GM21723 (cell line): ENCODE data around the gene BAG1.
A peak's percentile ranks its signal among the peaks of the same experiment; 100 is the strongest.

Experiments
- ATAC-seq: cut with Tn5 transposase; IDR thresholded peaks from one replicate; pipeline ENCODE4 v1.9.1; 2021; ENCODE audit warnings: mild to moderate bottlenecking, moderate library complexity; ENCODE audit not compliant: unreplicated experiment

Gene BAG1

GRCh38 chr9:33220681-33221567 lies 43.6 kb downstream of the BAG1 start:
- no peak for ATAC-seq

- no peak for ATAC-seq
Measured at GRCh38 chr9:33211695-33212393, 52.7 kb downstream of the BAG1 start.

DNA sequence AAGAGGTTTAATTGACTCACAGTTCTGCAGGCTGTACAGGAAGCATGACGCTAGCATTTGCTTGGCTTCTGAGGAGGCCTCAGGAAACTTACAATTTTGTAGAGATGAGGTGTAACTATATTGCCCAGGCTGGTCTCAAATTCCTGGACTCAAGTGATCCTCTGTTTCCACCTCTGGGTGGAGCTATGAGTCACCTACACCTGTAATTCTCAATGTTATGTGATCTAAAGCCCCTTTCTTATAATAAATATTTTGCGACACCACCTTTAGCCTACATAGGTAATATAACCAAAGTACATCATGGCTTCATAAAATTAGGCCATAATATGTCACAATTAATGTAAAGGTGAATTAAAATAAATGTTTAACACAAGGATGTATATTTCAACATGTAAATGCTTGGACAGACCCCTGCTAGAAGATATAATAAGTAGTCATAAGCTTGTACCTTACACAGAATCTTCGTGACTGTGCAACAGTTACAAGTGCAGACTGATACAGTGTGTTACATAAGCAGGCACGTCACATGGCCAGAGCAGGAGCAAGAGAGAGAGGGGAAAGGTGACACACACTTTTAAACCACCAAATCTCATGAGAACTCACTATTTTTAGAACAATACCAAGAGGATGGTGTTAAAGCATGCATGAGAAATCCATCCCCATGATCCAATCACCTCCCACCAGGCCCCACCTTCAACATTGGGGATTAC lies 54.3 kb downstream of the BAG1 start:
- ATAC-seq: no peak

- no peak for ATAC-seq
Measured at GRCh38 chr9:33209394-33209793, 55.1 kb downstream of the BAG1 start.

DNA sequence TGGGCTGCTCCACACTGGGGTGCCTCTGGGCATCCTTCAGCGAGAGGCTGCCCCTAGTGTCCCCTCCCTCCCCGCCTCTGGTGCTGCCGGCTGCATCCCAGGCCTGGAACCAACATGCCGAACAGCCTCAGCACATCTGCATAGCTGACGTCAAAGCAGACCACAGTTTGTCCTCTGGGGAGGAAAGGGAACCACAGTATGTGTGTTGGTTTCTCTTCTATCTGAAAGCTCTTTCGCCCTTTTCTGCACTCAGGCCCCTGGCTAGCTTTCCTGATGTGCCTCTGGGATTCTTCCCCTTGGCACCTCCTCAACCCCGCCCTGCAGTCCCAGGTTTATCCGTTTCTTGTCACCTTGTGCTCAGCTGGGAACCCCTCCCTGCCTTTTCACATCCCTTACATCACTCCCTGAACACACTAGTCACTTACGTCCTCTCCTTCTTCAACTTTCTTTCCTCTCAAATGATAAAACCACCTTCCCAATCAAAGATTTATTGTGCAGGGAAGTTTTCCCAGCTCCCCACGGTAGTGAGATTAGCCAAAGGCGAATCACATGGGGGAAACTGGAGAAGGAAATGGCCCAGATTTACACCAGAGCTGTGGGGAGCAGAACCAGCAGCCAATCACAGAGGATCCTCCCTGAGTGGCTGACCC lies 61.8 kb downstream of the BAG1 start:
- ATAC-seq: peak; percentile 100
